Measurements from ENCODE around the gene TANGO6. TPM values are rescaled to one million over a fixed set of nuclear protein-coding genes. Genes with fewer than 3 reads are reported as not detected.

TANGO6 gene
- total RNA-seq, 1 donor from 2014 or later, result 3.7 TPM

DNA sequence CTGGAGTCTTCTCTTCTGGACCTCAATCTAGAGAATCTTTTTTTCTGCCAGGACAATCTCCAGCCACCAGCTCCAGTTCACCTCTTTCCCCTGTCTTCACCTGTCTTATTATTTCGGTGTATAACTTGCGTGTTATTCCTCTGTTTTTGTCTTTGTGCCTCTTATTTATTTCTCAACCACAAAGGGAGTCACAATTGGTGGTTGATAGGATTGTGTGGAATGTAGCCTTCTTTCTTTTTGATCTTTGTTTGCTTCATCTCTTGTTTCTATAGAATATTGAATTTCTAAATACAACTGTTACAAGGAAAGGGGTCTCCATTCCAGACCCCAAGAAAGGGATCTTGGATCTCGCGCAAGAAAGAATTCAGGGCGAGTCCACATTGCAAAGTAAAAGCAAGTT is 226.2 kb downstream of the TANGO6 start:
- Histone ChIP-seq H3K9me3 (no peaks in the 10 kb centered on the region), H3K4me3 (no peak overlapping the region), H3K27ac (no peak overlapping the region), H3K36me3 (peaks cover 0 to 4% of the 10 kb centered on the region in 2 donors), H3K4me1 (no peaks in the 10 kb centered on the region), H3K27me3 (no peaks in the 10 kb centered on the region)
- DNase-seq (ENCODE audit: low spot score in 2 of 2), result no peak
- TF ChIP-seq, protein P1, sequence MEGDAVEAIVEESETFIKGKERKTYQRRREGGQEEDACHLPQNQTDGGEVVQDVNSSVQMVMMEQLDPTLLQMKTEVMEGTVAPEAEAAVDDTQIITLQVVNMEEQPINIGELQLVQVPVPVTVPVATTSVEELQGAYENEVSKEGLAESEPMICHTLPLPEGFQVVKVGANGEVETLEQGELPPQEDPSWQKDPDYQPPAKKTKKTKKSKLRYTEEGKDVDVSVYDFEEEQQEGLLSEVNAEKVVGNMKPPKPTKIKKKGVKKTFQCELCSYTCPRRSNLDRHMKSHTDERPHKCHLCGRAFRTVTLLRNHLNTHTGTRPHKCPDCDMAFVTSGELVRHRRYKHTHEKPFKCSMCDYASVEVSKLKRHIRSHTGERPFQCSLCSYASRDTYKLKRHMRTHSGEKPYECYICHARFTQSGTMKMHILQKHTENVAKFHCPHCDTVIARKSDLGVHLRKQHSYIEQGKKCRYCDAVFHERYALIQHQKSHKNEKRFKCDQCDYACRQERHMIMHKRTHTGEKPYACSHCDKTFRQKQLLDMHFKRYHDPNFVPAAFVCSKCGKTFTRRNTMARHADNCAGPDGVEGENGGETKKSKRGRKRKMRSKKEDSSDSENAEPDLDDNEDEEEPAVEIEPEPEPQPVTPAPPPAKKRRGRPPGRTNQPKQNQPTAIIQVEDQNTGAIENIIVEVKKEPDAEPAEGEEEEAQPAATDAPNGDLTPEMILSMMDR (IDR thresholded peaks at IDR 0.05), result no peak
- intact Hi-C loops (cut with DNase I), result no loop called here

GRCh38 chr16:69071036-69071435 is 227.7 kb downstream of the TANGO6 start:
- peaks cover 0 to 1% of the 10 kb centered on the region in 2 donors for H3K36me3 ChIP-seq
- intact Hi-C loops (cut with DNase I), result no loop called here
- H3K27me3 ChIP-seq, result no peaks in the 10 kb centered on the region
- H3K27ac ChIP-seq, result no peak overlapping the region
- no peak overlapping the region for H3K4me3 ChIP-seq
- no peaks in the 10 kb centered on the region for H3K4me1 ChIP-seq
- TF ChIP-seq, protein P1 (IDR thresholded peaks at IDR 0.05), result no peak
- DNase-seq (ENCODE audit: low spot score in 2 of 2), result no peak
- no peaks in the 10 kb centered on the region for H3K9me3 ChIP-seq

DNA sequence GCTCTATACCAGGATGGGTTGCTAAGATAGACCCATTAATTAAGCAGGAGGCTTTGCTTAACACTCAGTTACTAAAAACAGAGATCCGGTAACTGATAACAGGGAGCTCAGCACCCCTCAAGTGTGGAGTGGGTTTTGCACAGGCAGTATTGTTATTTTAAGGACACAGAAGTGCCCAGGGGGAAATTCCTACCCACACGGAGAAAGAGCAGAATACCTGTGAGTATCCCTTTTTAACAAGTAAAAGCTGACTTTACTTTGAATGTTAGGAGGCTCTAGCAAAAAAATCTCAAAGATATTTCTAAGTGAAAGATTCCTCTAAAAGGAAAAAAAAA is 229.3 kb downstream of the TANGO6 start:
- H3K27ac ChIP-seq, result no peak overlapping the region
- H3K9me3 ChIP-seq, result no peaks in the 10 kb centered on the region
- no peaks in the 10 kb centered on the region for H3K4me1 ChIP-seq

DNA sequence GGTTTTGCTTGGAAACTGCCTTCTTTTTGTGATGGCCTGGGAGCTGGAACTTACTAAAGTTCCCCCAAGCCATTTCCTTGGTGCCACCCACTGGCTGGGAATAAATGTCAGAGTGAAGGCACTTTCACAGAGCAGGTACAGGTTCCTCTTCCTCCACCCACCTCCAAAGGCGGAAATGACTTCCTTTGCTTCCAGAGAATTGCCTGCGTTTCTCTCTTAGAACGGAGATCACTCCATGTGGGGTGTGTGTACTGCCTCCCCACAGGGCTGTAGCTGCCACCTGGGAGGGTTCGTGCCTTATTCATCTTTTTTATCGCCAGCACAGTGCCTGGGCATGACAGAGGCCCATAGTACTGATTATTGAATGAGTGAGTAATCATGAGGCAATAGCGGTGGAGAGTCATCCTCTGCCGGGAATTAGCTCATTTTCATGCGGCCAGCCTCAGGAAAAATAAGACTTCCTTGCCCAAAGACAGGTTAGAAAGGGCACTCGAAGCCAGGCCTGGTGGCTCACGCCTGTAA is 229.9 kb downstream of the TANGO6 start:
- no peak overlapping the region for H3K27ac ChIP-seq
- no peaks in the 10 kb centered on the region for H3K4me1 ChIP-seq
- H3K4me3 ChIP-seq, result no peak overlapping the region
- H3K27me3 ChIP-seq, result no peaks in the 10 kb centered on the region
- intact Hi-C loops (cut with DNase I), result no loop called here
- H3K9me3 ChIP-seq, result no peaks in the 10 kb centered on the region
- no peak for DNase-seq (ENCODE audit: low spot score in 2 of 2)
- no peaks in the 10 kb centered on the region for H3K36me3 ChIP-seq
- TF ChIP-seq, protein P1 (IDR thresholded peaks at IDR 0.05), result no peak

More for the DNA sequence above, 229.3 kb downstream of the TANGO6 start:
- TF ChIP-seq, protein P1 (IDR thresholded peaks at IDR 0.05), result no peak
- Histone ChIP-seq H3K4me3 (no peak overlapping the region), H3K36me3 (no peaks in the 10 kb centered on the region), H3K27me3 (no peaks in the 10 kb centered on the region)
- no peak for DNase-seq (ENCODE audit: low spot score in 2 of 2)
- intact Hi-C loops (cut with DNase I), result no loop called here

- TF ChIP-seq, protein P1 (IDR thresholded peaks at IDR 0.05), result no peak
- DNase-seq (ENCODE audit: low spot score in 2 of 2), result no peak
- Histone ChIP-seq H3K36me3 (no peaks in the 10 kb centered on the region), H3K9me3 (no peaks in the 10 kb centered on the region), H3K27ac (no peak overlapping the region), H3K4me3 (no peak overlapping the region), H3K27me3 (no peaks in the 10 kb centered on the region), H3K4me1 (no peaks in the 10 kb centered on the region)
- intact Hi-C loops (cut with DNase I), result no loop called here
Observed at GRCh38 chr16:69077251-69077650, 233.9 kb downstream of the TANGO6 start.

DNA sequence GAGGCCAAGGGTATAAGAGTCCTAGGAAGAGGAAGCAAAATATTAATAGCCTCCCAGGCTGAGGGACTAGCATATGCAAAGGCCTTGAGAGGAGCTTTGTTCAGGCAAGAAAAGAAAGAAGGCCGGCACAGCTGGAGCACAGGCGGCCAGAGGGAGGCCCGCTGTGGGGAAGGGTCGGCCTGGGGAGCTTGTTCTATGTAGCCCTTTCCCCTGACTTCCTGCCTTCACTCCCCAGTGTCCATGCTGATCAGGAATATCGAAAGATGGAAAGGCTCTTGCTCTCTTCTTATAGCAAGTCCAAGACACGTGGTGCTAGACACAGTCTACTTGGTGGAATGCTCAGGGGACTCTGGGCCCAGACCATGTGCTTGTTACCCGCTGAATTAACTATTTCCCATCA is 234.7 kb downstream of the TANGO6 start:
- no peak for DNase-seq (ENCODE audit: low spot score in 2 of 2)
- TF ChIP-seq, protein P1 (IDR thresholded peaks at IDR 0.05), result no peak
- H3K4me1 ChIP-seq, result no peaks in the 10 kb centered on the region
- no peaks in the 10 kb centered on the region for H3K27me3 ChIP-seq
- no peak overlapping the region for H3K4me3 ChIP-seq
- intact Hi-C loops (cut with DNase I), result no loop called here
- no peaks in the 10 kb centered on the region for H3K36me3 ChIP-seq
- H3K9me3 ChIP-seq, result no peaks in the 10 kb centered on the region
- no peak overlapping the region for H3K27ac ChIP-seq

All from ascending aorta (tissue), 2 donors.